Activated CD4-positive, alpha-beta T cell treated with anti-CD3 and anti-CD28 coated beads, Interleukin-10, Interleukin-2, amounts not matched to agents 100 ng/mL and 50 ng/mL, durations not matched to agents 16 hours and 8 hours (primary cell): ENCODE results near the gene MFGE8.
"Not testable (repeated sequence)": the region's sequence is repeated elsewhere in the genome, so short reads cannot be mapped to it uniquely, and the experiment has no call there.

ENCODE experiments used
- DNase-seq: peaks from one replicate; pipeline ENCODE4 v3.0.0-alpha.2; 2020

MFGE8 gene, protein sequence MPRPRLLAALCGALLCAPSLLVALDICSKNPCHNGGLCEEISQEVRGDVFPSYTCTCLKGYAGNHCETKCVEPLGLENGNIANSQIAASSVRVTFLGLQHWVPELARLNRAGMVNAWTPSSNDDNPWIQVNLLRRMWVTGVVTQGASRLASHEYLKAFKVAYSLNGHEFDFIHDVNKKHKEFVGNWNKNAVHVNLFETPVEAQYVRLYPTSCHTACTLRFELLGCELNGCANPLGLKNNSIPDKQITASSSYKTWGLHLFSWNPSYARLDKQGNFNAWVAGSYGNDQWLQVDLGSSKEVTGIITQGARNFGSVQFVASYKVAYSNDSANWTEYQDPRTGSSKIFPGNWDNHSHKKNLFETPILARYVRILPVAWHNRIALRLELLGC

DNA sequence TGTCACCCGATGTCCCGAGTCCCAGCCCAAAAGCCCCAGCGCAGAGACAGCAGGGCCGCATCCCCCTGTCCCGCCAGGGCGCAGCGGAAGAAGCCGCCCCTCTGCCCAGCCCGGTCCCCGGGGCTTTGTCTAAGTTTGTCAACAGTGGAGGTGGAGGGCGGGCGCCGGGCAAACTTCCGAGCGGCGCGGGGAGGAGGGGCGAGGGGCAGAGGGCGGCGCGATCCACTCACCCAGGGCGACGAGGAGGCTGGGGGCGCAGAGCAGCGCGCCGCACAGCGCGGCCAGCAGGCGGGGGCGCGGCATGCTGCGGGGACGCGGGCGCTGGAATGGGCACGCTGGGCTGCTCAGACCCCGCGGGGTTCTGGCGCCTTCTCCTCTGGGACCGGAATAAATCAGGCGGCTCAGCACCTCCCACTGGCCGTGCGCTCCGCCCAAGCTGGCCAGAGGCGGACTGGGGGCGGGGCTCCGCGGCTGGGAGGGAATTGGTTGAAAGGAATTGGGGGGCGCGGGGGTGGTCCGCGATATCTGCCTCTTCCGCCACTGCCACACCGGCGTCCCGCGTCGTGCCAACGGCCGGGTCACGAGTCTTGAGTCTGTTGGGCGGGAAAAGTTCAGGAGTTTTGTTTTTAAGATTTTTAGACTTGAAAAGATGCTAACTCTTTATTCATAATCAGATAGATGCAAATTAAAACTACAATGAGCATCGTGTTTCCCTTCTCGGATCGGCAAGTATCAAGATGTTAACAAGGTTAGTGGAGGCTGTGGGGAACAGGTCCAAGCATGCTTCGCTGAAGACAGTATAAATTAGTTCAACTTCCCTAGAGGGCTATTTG, at the start of gene MFGE8:
Gene MFGE8 (minus strand): TSS at position 363 of the 833 bp plus-strand sequence. CDS start 60 bp downstream, at position 303.
- peak; percentile 76 for DNase-seq

DNA sequence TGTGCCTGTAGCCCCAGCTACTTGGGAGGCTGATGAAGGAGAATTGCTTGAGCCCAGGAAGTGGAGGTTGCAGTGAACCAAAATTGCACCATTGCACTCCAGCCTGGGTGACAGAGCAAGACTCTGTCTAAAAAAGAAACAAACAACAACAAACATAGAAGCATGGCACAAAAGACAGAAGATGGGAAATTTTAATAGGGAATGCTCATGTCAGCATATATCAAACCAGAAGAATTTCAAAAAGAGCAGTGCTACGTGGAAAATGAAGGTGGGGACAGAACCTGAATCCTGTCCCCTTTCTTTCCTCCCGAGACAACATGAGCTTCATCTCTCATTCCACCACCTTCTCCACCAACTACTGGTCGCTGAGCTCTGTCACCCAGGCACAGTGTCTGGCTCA, 46.3 kb upstream of the MFGE8 start:
- no peak for DNase-seq

DNA sequence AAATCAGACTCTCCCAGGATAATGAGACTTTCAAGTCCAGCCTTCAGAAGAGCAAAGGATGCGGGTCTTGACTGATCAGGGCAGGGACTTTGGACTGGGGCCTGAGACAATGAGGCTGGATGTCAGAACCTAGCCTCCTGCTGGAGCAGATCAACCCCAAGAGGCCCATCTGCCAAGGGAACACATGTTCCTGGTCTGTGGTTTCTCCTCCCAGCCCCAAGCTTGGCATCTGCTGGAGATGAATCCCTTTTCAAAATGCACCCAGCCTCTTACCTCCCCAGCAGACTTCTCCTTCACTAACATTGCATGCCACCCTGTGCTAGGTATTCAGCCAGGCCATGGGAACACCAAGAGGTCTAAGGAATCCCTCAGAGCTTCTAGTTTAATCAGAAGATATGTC, 43.7 kb upstream of the MFGE8 start:
- DNase-seq, result no peak

DNA sequence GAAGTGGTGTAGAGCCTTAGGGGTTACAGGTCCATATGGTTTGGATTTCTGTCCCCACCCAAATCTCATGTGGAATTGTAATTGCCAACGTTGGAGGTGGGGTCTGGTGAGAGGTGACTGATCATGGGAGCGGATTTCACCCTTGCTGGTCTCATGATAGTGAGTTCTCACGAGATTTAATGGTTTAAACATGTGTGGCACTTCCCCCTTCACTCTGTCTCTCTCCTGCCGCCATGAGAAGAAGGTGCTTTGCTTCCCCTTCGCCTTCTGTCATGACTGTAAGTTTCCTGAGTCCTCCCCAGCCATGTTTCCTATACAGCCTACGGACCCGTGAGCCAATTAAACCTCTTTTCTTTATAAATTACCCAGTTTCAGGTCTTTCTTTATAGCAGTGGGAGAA, 43.1 kb upstream of the MFGE8 start:
- no peak for DNase-seq

DNA sequence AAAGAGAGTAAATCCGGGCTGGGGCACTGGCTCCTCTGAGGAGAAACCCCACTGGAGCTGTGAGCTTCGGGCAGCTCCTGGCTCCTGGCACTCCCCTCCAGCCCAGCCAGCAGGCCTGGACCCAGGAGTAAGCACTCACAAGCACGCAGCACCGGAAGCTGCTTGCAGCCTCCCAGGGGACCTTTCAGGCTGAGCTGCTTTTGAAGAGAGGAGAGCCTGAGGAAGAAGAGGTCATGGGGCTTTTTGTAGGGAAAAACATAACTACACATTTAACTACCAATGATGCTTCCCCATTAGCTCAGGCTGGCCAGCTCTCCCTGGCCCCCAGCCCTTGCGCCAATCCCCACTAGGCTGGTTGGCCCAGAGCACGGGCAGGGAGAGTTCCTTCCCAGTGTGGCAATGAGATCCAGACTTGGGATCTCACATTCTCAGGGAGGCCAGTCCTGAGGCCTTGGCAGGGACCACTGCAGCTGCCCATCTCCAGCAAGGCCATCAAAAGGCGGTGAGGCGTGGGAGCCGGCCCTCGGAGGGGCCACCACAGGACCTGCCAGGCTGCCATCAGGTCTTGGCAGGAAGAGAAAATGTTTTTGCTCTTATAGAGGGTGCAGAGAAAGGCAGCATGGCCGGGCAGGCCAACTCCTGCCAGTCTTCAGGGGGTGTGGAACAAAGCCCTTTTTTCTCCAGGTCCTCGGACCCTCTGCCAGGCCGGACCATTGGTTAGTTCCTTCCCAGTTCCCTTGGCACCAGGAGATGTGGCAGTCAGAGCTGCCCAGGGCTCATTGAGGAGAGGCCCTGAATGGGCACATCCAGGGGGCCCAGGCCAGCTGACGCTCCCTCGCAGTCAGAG, 41.5 kb upstream of the MFGE8 start:
- no peak for DNase-seq

DNA sequence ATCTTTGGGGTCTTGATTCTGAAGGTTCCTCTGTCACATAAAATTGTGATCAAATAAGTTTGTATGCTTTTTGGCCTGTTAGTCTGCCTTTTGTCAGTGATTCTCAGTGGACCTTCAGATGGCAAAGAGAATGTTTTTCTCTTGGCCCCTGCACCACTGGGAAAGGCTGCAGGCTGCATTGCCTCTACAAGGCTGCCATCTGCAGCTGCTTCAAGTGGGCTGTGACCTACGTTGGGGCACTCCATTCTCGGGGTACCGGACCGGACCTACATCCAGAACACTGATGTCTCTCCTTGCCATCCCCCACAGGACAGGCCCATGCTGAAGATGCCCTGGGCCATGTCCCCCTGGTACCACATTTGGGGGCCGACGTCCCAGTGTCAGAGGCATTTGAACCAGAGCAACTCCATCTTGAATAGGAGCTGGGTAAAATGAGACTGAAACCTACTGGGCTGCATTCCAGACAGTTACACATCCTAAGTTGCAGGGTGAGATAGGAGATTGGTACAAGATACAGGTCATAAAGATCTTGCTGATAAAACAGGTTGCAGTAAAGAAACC, 37.5 kb upstream of the MFGE8 start:
- no peak for DNase-seq

DNA sequence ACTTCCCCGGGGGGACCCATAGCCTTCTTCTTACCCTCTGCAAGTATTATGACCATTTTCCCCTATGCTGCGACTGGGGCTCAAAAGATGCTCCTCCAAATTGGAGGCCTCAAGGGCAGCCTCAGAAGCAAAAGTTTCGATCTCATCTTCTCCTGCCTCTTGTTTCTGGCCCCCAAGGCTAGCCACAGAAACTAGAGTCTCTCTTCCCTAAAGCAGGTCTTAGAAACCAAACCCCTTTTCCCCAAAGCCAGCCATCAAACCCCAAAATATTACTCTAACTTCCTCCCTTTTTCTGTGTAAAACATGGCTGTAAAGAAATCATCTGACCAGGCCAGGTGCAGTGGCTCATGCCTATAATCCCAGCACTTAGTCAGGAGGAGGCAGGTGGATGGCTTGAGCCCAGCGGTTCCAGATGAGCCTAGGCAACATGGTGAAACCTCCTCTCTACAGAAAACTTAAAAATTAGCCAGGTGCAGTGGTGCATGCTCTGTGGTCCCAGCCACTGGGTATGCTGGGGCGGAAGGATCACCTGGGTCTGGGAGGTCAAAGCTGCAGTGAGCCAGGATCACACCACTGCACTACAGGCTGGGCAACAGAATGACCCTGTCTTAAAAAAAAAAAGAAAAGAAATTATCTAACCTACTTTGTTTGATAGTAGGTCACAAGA, 36.7 kb upstream of the MFGE8 start:
- DNase-seq, result no peak

DNA sequence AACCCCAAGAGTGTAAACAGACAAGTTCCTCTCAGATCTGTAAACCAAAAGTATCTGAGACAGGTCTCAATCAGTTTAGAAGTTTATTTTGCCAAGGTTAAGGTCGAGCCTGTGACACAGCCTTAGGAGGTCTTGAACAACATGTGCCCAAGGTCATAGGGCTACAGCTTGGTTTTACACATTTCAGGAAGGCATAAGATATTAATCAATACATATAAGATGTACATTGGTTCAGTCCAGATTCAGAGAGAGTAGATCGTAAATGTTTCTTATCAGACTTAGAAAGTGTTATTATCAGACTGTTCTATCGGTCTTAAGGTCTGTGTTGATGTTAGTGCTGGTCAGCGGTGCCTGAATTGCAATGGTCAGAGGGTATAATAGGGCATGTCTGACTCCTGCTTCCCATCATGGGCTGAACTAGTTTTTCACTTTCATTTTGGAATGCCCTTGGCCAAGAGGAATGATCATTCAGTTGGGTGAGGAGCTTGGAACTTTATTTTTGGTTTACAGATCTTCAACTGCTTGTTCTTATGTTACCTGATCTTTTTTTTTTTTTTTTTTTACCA, 27.0 kb upstream of the MFGE8 start:
- no peak for DNase-seq

DNA sequence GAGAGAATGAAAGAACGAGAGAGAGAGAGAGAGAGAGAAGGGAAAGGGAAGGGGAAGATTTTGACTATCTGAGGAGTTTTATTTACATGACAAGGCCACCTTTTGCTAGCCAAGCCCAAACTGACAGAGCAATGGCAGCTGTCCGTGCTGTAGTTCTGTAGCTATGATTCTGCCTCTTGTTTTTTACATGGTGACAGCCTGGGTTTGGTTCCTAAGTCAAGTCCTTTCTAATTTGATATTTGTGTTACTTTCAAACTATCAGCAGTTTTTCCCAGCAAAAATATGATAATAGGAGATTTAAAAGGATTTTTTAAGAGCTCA, 26.3 kb upstream of the MFGE8 start:
- DNase-seq, result no peak

DNA sequence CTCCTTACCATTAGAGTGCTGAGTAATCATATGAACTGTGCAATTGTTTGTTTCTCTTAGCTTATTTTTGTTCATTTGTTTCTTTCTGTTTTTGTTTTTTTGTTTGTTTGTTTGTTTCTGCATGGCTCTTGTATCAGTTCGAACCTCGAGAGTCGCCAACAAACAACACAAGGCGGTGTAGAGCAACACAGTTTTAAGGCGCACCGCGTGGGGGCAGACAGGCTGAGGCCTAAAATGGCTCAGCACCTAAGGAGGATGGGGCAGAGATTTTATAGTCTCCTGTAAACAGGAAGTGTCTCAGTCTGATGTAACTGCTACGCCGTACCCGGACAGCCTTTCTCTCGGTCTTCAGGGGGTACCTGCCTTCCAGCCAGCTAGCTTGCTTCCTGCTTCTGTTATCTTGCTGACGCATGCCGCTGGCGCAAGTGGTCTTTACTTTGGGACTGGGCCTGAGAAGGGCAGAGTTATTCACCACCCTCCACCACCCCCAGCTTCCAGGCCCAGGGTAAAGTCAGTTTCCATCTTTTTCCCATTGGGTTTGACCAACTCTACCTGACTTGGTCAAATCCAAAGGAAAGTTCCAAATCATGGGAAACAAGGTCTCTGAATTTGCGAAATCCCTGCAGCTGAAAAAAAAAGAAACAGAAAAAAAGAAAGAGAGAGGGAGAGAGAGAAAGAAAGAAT, 25.8 kb upstream of the MFGE8 start:
- no peak for DNase-seq

DNA sequence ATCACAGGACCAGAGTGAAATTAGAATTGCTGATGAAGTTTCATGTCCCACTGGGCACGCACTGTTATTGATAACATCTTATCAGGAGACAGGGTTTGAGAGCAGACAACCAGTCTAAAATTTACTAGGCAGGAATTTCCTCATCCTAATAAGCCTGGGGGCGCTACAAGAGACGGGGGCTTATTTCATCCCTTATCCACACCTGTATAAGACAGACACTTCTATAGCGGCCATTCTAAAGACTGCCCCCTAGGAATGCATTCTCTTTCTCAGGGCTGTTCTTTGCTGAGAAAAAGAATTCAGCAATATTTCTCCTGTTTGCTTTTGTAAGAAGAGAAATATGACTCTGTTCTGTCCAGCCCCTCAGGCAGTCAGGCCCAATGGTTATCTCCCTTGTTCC, 21.3 kb upstream of the MFGE8 start:
- DNase-seq, result not testable (repeated sequence)

DNA sequence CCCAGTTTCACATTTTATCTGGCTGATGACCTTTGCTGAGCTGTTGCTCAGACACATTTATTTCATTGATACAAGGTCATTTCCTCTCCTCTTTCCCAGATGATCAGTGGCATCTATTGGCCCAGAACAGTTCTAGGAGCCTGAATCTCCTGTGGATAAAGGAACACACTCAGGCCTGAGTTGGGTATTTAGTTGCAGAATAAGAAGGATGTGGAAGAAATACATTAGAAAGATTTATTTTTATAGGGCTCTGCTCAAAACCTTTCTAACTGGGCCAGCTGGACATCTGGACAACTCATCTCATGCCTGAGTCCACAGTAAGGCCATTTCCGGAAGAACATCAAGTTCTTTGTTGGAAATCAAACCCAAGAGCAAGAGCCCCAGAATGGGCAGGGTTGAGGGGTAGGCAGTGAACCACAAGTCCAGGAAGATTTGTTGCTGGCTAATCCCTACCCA, 19.7 kb upstream of the MFGE8 start:
- DNase-seq, result no peak

DNA sequence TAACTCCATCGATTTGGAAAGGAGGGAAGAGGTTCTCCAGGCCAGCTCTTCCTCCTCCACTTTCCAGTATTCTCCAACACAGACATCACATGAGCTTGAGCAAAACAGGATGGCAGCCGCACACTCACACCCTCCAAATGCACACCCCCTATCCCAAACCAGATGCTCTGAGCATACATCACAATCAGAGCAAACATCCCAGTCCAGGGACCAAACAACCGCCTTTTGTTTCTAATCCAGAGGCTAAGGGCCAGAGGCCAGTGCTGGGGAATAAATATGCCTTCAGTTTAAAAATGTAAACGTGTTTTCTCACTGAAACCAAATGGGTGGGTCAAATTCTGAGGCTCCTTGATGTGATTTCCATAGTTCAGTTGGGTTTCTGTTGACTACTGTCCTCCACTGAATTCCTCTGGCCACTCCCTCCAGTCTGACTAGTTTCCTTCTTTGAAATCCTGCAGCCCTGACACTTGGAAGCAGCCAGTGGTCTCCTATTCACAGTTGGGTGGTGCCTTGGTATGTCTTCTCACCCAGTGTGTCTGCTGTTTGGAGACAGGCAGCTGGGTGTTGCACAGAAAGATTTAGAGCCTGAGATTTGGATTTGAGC, 19.2 kb upstream of the MFGE8 start:
- DNase-seq, result no peak

DNA sequence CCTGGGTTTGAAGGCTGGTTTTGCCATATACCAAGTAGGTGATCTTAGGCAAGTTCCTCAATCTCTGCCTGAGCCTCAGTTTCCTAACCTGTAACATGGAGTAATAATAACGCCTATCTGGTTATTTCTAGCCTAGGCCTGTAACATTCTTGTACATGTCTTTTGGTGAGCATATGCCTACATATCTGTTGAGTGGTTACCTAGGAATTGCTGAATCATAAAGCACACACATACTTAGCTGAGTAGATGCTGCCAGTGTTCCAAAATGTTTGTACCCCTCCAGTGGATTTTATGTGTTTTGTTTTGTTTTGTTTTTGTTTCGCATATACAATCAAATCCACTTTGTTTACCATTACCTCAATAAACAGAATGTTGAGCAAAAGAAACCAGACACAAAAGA, 17.4 kb upstream of the MFGE8 start:
- no peak for DNase-seq

DNA sequence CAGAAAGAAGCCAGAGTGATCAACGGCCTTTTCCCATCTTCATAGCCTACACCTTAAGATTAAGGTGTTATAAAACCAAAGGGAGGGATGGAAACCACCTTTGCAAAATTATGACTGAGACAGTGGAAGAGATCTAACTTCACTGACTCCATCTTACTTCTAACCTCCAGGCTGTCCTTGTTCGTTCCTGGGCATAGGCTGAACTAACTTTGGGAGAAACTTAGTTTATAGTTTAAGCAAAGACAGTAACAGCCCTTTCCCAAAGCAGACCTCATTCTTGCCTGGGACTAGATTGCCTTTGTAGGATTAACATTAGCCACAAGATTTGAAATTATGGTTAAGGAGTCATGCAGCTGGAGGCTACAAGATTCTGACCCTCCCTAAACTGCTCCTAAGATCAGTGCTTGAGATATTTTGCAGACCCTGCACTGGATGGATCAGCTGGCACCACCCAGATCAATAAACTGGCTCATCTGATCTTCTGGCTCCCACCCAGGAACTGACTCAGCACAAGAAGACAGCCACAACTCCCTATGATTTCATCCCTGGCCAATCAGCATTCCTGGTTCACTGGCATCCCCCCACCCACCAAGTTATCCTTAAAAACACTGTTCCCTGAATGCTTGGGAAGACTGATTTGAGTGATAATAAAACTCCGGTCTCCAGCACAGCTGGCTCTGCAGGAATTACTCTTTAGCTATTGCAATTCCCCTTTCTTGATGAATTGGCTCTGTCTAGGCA, 16.3 kb upstream of the MFGE8 start:
- DNase-seq, result not testable (repeated sequence)

DNA sequence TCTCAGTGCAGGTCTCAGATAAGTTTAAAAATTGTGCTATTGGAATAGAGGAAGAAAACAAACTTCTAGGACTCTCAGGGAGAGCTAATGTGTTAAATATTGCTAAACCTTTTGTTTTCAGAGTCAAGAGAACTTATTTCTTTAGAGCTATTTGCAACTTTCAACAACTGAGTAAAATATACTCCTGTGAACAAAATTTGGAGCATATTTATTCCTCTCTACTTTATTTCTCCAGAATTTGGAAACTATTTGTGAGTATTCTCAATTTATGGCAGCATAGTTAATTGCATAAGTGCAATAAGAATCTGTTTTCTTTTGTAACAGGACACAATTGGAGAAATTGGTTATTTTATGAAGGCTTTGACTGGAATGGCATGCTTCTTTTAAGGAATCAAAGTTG, 15.0 kb upstream of the MFGE8 start:
- DNase-seq, result not testable (repeated sequence)

DNA sequence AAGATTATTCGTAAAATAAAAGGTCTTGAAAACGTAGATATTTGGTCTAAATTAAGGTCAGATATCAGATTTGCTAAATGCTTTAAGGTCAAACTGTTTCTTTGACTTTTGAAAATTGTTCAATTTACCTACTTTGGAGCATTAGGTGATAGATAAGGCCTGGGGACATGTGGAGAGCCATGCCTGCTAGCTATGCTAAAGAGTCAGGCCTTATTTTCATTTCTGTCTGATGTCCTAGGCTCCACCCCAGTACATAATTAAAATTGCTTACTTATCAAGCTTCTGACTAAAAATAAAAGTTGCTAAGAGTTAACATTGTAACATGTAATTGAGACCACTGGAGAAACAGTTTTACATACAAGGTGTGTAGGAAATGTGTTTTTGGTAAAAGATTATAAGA, 12.5 kb upstream of the MFGE8 start:
- not testable (repeated sequence) for DNase-seq

DNA sequence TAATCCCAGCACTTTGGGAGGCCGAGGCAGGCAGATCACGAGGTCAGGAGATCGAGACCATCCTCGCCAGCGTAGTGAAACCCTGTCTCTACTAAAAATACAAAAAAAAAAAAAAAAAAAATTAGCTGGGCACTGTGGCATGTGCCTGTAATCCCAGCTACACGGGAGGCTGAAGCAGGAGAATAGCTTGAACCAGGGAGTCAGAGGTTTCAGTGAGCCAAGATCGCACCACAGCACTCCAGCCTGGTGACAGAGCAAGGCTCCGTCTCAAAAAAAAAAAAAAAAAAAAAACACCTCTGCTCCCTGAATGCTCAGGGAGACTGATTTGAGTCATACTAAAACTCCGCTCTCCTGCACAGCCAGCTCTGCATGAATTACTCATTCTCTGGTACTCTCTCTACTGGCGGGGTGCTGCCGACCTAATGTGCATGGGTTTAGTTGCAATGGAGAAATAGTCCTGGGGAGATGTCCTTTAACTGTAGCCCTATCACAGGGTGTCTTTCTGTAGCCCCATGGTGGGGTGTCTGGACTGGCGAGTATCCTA, 7.8 kb upstream of the MFGE8 start:
- DNase-seq, result peak; percentile 91

DNA sequence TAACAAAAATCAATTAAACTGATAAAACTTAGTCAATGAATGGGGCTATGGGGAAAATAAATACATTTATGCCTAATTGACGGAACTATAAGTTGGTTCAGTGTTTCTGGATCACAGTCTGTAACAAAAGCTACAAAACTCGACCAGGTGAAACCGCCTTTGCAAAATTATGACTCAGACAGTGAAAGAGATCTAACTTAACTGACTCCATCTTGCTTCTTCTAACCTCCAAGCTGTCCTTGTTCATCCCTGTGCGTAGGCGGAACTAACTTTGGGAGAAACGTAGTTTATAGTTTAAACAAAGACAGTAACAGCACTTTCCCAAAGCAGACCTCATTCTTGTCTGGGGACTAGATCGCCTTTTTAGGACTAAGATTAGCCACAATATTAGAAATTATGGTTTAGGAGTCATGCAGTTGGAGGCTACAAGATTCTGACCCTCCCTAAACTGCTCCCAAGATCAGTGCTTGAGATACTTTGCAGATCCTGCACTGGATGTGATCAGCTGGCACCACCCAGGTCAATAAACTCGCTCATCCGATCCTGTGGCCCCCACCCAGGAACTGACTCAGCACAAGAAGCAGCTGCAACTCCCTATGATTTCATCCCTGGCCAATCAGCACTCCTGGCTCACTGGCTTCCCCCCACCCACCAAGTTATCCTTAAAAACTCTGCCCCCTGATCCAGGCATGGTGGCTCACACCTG, 7.2 kb upstream of the MFGE8 start:
- DNase-seq, result peak; percentile 75
